Neural crest cell (in vitro differentiated cells): ENCODE measurements around the gene PDZD4. TPM values are rescaled to one million over a fixed set of nuclear protein-coding genes. Genes with fewer than 3 reads are reported as not detected.

Experiments
- DNase-seq: peaks from one replicate; pipeline ENCODE4 v3.0.0; 2021; ENCODE audit warnings: low read depth, mixed read lengths, low spot score
- H3K27ac Mint-ChIP-seq: one replicate; pipeline ENCODE4 v1.8.0; 2021; ENCODE audit warnings: mild to moderate bottlenecking, mixed read lengths; ENCODE audit not compliant: unreplicated experiment
- H3K27me3 Mint-ChIP-seq: 2 replicates; pipeline ENCODE4 v1.8.0; 2021; ENCODE audit warnings: low read depth, mild to moderate bottlenecking, mixed read lengths
- H3K36me3 Mint-ChIP-seq: 2 replicates; pipeline ENCODE4 v1.8.0; 2021; ENCODE audit warnings: low read depth, mild to moderate bottlenecking, mixed read lengths
- H3K4me1 Mint-ChIP-seq: 2 replicates; pipeline ENCODE4 v1.8.0; 2021; ENCODE audit warnings: mixed read lengths
- H3K4me3 Mint-ChIP-seq: one replicate; pipeline ENCODE4 v1.8.0; 2021; ENCODE audit warnings: mild to moderate bottlenecking, mixed read lengths
- H3K9me3 Mint-ChIP-seq: 2 replicates; pipeline ENCODE4 v1.8.0; 2021; ENCODE audit warnings: mixed read lengths
- long read RNA-seq: library from polyadenylated mRNA; unstranded; transcript quantifications from one replicate; pipeline ENCODE4 v2.0.0, GENCODE V29; 2020
- total RNA-seq: library from RNA; stranded (reverse); gene quantifications from 2 replicates; pipeline ENCODE4 v1.2.1, GENCODE V29; 2021
- TF ChIP-seq, protein P1 (sequence below): fragments of 200-600 bp; sonication (generic); conservative IDR thresholded peaks from 2 replicates; pipeline ENCODE4 v1.5.0; 2021; ENCODE audit warnings: antibody characterized with exemption, mild to moderate bottlenecking

Gene PDZD4, protein sequence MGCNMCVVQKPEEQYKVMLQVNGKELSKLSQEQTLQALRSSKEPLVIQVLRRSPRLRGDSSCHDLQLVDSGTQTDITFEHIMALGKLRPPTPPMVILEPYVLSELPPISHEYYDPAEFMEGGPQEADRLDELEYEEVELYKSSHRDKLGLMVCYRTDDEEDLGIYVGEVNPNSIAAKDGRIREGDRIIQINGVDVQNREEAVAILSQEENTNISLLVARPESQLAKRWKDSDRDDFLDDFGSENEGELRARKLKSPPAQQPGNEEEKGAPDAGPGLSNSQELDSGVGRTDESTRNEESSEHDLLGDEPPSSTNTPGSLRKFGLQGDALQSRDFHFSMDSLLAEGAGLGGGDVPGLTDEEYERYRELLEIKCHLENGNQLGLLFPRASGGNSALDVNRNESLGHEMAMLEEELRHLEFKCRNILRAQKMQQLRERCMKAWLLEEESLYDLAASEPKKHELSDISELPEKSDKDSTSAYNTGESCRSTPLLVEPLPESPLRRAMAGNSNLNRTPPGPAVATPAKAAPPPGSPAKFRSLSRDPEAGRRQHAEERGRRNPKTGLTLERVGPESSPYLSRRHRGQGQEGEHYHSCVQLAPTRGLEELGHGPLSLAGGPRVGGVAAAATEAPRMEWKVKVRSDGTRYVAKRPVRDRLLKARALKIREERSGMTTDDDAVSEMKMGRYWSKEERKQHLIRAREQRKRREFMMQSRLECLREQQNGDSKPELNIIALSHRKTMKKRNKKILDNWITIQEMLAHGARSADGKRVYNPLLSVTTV
- total RNA-seq, result 48.8 and 52.5 TPM in 2 replicates
- long read RNA-seq, result 0 reads

DNA sequence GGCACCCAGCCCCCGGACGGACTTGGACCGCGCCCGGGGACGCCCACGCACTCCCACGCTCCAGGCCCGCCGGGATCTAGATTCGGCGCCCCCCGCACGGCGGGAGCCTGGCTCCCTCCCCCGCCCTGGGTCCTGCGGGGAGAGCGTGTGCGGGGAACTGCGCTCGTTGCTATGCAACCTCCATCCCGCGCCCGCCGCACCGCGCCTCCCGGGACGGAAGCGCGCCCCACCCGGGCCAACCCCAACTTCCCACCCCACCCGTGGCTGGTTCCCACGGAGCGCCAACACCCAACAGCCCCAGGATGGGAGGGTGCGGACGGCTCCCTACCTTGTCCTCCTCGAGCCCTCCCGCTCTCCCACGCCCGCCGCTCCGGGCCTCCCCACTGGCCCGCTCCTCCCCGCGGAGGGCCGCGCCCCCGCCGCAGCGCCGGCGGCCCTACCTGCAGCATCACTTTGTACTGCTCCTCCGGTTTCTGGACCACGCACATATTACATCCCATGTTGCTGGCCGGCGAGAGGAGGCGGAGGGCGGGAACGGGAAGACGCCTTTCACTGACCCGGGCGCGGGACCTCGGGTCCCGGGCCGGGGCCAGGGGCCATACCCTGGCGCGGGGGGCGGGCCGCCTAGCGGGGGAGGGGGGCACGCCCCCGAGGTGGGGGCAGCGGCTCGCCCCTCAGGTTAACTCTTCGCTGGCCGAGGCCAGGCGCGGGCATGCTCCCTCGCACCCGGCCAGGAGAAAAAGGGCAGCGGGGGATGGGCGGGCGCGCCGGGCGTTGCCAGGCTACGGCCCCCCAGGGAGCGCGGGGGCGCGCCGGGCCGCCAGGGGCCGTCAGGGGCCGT lies at the start of gene PDZD4:
TSS of gene PDZD4 (minus strand) at position 746 of the 841 bp plus-strand sequence. CDS start at position 500, 246 bp downstream.
- Mint-ChIP-seq H3K9me3 (peaks cover 2% of the 10 kb centered on the region), H3K27ac (no peak within 1 kb of the TSS), H3K27me3 (no peaks in the 10 kb centered on the region)

DNA sequence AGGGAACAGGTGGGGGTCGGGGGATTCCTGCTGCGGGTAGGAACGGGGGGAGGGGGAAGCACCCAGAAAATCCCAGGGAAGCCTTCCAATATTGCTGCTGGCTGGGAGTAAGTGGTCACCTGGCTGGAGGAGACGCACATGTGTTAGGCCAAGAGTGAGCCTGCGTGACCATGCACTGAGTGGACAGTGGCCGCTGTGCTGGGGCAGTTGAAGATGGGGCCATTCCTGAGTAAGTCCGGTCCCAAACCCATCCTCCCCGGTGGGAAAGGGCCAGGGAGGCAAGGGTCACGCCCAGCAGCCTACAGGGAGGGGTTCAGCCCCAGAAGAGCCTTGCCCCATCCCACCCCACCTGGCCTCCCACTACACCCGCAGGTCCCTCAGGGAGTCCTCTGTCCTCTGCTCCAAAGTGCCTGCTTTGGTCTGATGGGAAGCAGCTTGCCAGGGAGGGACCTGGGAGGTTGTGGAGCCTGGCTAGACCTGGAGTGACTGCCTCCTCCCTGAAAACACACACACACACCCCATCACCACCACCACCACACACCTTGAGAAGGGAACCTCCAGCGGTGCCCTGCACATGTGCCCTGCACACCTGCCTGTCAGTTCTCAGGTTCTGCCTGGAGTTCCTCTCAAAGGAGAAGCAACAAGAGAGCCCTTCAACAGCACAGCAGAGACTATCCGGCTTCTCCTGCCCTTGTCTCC lies 49.5 kb upstream of the PDZD4 start:
- DNase-seq, result no peak
- Mint-ChIP-seq H3K4me1 (peaks cover 52% of the 10 kb centered on the region), H3K36me3 (peaks cover 10% of the 10 kb centered on the region), H3K4me3 (peak overlapping the region; percentile 83), H3K27ac (peak overlapping the region; percentile 91), H3K9me3 (peaks cover 3% of the 10 kb centered on the region), H3K27me3 (peaks cover 16% of the 10 kb centered on the region)
- TF ChIP-seq, protein P1, sequence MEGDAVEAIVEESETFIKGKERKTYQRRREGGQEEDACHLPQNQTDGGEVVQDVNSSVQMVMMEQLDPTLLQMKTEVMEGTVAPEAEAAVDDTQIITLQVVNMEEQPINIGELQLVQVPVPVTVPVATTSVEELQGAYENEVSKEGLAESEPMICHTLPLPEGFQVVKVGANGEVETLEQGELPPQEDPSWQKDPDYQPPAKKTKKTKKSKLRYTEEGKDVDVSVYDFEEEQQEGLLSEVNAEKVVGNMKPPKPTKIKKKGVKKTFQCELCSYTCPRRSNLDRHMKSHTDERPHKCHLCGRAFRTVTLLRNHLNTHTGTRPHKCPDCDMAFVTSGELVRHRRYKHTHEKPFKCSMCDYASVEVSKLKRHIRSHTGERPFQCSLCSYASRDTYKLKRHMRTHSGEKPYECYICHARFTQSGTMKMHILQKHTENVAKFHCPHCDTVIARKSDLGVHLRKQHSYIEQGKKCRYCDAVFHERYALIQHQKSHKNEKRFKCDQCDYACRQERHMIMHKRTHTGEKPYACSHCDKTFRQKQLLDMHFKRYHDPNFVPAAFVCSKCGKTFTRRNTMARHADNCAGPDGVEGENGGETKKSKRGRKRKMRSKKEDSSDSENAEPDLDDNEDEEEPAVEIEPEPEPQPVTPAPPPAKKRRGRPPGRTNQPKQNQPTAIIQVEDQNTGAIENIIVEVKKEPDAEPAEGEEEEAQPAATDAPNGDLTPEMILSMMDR, result no peak

More for the DNA sequence above, at the start of gene PDZD4:
- peak within 1 kb of the TSS; percentile 85 for H3K4me3 Mint-ChIP-seq
- peaks cover 11% of the 10 kb centered on the region for H3K4me1 Mint-ChIP-seq
- peaks cover 5% of the 10 kb centered on the region for H3K36me3 Mint-ChIP-seq
- no peak for DNase-seq
- TF ChIP-seq, protein P1, result no peak

DNA sequence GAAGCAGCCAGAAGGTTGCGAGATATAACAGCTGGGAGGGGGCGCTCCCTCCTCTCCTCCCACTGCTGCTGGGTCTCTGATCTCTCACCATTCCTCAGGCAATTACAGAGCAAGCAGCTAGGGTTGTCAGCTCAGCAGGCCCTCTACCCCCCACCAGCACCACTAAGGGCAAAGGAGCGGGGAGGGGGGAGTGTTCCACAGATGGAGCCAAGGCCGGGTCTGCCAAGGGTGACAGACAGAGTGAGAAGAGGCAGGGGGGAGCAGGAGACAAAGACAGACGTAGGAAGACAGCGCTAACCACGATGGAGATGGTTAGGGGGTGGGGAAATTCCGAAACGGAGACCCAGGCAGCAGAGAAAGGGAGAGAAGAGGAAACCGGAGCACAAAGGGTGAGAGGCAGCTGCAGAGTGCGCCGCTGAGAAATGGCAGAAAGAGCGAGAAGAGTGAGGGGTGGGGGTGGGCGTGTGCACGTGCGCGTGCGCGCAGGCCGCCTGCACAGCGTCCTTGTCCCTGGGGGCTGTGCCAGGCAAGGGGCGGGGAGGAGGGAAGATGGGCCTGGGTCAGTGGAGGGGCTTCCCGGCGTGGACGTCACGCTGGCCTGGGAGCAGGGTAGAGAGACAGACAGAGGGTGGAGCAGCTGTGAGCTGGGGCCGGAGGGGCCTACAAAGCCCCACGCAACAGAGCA lies 48.8 kb upstream of the PDZD4 start:
- TF ChIP-seq, protein P1, result no peak
- Mint-ChIP-seq H3K4me3 (peak overlapping the region; percentile 83), H3K27ac (peak overlapping the region; percentile 91), H3K27me3 (peaks cover 13% of the 10 kb centered on the region), H3K9me3 (peaks cover 5% of the 10 kb centered on the region), H3K36me3 (peaks cover 9% of the 10 kb centered on the region), H3K4me1 (peaks cover 55% of the 10 kb centered on the region)
- peak; percentile 24 for DNase-seq

DNA sequence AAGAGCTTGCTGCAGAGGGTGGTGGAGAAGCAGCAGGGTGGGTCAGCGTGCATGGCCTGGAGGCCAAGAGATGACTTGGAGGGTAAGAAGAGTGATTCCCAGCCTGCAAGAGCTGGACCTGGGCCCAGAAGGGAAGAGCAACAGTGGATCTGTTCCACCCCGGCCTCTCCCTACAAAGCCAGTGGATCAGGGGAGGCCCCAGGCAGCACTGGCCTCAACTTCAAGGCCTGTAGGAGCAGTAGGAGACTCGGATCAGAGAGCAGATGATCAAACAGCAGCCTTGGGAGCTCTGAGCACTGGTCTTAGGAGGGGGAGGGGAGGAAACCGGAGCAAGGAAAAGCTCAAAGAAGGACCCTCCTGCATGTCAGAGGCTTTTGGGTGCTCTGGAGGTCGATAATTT lies 48.0 kb upstream of the PDZD4 start:
- no peak for DNase-seq
- peak overlapping the region; percentile 58 for H3K27ac Mint-ChIP-seq
- peaks cover 11% of the 10 kb centered on the region for H3K27me3 Mint-ChIP-seq
- H3K4me3 Mint-ChIP-seq, result peak overlapping the region; percentile 83
- H3K36me3 Mint-ChIP-seq, result peaks cover 9% of the 10 kb centered on the region
- peaks cover 5% of the 10 kb centered on the region for H3K9me3 Mint-ChIP-seq
- peaks cover 56% of the 10 kb centered on the region for H3K4me1 Mint-ChIP-seq
- TF ChIP-seq, protein P1, result no peak
